Right lobe of liver (tissue), 4 donors: ENCODE measurements around the gene RNF8.

Experiments
- CTCF ChIP-seq, 4 donors: fragments of 200-600 bp in 3 of 4; fragments of 450-650 bp in 1 of 4; IDR thresholded peaks; one replicate each; pipeline versions ENCODE4 v1.5.1 to v1.8.0; 2016 to 2022; ENCODE audit warnings: antibody characterized with exemption in 4 of 4, mild to moderate bottlenecking in 2 of 4
- POLR2A ChIP-seq: fragments of 450-650 bp; IDR thresholded peaks from one replicate; pipeline ENCODE4 v1.6.1; 2017; ENCODE audit warnings: antibody characterized with exemption, mild to moderate bottlenecking
- donor health status: DM: no; HTN: no; CAD: no.
- donor health status: DM: no; HTN: no; CAD: no.
- donor health status: DM: no; HTN: yes; CAD: no.

GRCh38 chr6:37315157-37315515, 38.6 kb upstream of the RNF8 start:
- TF ChIP-seq POLR2A = no peak
- TF ChIP-seq CTCF (IDR thresholded peaks at IDR 0.05) = no peak
